DMS53 (cell line): Measurements from ENCODE around the gene BAK1.
"Not testable (repeated sequence)": the region's sequence is repeated elsewhere in the genome, so short reads cannot be mapped to it uniquely, and the experiment has no call there.

Experiments
- DNase-seq: peaks from one replicate; lab custom pipeline; 2025; lab: John Stamatoyannopoulos, UW

BAK1 gene

DNA sequence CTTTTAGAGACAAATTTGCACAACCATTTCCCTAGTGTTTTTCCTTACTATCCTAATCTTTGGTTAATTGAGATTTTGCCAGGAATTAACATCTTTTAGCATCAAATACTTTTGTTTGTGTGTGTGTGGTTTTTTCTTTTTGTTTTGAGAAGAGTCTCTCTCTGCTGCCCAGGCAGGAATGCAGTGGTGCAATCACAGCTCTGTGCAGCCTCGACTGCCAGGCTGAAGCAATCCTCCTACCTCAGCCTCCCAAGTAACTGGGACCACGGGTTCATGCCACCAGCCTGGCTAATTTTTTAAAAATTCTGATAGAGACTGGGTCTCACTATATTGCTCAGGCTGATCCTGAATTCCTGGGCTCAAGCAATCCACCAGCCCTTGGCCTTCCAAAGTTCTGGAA lies 28.5 kb downstream of the BAK1 start:
- no peak for DNase-seq

- DNase-seq = no peak
These were observed 30.2 kb downstream of the BAK1 start for GRCh38 chr6:33549896-33550295.

GRCh38 chr6:33549196-33549595 lies 30.9 kb downstream of the BAK1 start:
- DNase-seq = no peak

GRCh38 chr6:33547499-33547898 lies 32.6 kb downstream of the BAK1 start:
- DNase-seq = no peak

DNA sequence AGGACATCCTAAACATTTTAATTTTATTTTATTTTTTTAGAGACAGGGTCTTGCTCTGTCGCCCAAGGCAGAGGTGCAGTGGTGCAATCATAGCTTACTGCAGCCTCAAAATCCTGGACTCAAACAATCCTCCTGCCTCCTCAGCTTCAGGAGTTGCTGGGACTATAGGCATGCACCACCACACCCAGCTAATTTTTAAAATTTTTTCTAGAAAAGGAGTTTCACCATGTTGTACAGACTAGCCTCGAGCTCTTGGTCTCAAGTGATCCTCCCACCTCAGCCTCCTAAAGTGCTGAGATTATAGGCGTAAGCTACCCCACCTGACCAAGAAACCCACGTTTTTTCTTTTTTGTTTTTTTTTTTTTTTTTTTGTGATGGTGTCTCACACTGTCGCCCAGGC lies 33.3 kb downstream of the BAK1 start:
- no peak for DNase-seq

- not testable (repeated sequence) for DNase-seq
These were observed 34.8 kb downstream of the BAK1 start for GRCh38 chr6:33545292-33545691.

GRCh38 chr6:33543116-33543515 lies 37.0 kb downstream of the BAK1 start:
- no peak for DNase-seq

GRCh38 chr6:33540768-33541167 lies 39.3 kb downstream of the BAK1 start:
- DNase-seq = no peak

DNA sequence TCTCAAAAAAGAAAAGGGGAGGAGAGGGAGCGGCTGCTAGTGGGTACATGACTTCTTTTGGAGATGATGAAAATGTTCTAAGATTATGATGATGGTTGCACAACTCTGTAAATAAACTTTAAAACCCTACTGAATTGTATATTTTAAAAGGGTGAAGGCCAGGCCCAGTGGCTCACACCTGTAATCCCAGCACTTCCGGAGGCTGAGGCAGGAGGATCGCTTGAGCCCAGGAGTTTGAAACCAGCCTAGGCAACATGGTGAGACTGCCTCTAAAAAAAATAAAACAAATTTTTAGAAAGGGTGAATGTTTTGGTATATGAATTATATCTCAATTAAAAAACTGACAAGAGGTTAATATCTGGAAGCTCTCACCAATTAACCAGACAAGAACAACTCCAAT lies 45.4 kb downstream of the BAK1 start:
- no peak for DNase-seq

GRCh38 chr6:33533163-33533869 lies 46.8 kb downstream of the BAK1 start:
- DNase-seq = not testable (repeated sequence)

DNA sequence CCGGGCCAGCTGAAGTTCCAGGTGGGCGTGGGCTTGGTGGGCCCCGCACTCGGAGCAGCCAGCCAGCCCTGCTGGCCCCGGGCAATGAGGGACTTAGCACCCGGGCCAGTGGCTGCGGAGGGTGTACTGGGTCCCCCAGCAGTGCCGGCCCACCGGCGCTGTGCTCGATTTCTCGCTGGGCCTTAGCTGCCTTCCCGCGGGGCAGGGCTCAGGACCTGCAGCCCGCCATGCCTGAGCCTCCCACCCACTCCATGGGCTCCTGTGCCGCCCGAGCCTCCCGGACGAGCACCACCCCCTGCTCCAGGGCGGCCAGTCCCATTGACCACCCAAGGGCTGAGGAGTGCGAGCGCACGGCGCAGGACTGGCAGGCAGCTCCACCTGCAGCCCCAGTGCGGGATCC lies 47.6 kb downstream of the BAK1 start:
- not testable (repeated sequence) for DNase-seq

DNA sequence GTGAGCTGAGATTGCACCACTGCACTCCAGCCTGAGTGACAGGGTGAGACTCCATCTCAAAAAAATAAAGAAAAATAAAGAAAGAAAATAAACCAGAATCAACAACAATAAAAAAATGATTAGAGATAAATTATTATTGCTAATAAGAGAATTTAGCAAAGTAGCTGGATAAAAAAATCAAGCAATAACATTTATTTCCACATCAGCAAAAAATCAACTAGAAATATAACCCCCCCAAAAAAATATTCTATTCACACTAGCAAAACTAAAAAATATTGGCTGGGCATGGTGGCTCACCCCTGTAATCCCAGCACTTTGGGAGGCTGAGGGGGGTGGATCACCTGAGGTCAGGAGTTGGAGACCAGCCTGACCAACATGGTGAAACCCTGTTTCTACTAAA lies 49.5 kb downstream of the BAK1 start:
- not testable (repeated sequence) for DNase-seq
